RWPE2 (cell line): ENCODE results near the gene IL18RAP.

Source experiments
- ATAC-seq: fragments of 200-7000 bp; cut with Tn5 transposase; 3 replicates; pipeline ENCODE4 v1.9.1; 2021; ENCODE audit warnings: low read depth
- DNase-seq: peaks from one replicate; pipeline ENCODE4 v3.0.0-alpha.2; 2020; ENCODE audit warnings: low spot score
- H3K27ac ChIP-seq: fragments of 450-650 bp; 2 replicates; pipeline ENCODE4 v1.5.1; 2017; ENCODE audit warnings: mild to moderate bottlenecking; ENCODE audit not compliant: poor library complexity, severe bottlenecking
- H3K27me3 ChIP-seq: fragments of 250-450 bp; sonication (Bioruptor Pico); 2 replicates; pipeline ENCODE4 v1.5.1; 2021; ENCODE audit warnings: mild to moderate bottlenecking, moderate library complexity; ENCODE audit not compliant: insufficient read depth, poor library complexity, severe bottlenecking
- H3K36me3 ChIP-seq: fragments of 250-450 bp; sonication (Bioruptor Pico); 2 replicates; pipeline ENCODE4 v1.5.1; 2020; ENCODE audit warnings: low read depth, mild to moderate bottlenecking, moderate library complexity
- H3K4me1 ChIP-seq: fragments of 250-450 bp; sonication (Bioruptor Pico); 2 replicates; pipeline ENCODE4 v1.5.1; 2021; ENCODE audit warnings: mild to moderate bottlenecking, moderate library complexity; ENCODE audit not compliant: insufficient read depth, poor library complexity, severe bottlenecking
- H3K4me3 ChIP-seq: fragments of 250-450 bp; sonication (Bioruptor Pico); 2 replicates; pipeline ENCODE4 v1.5.1; 2021; ENCODE audit warnings: mild to moderate bottlenecking, moderate library complexity; ENCODE audit not compliant: severe bottlenecking
- H3K9me3 ChIP-seq: fragments of 250-450 bp; sonication (Bioruptor Pico); 2 replicates; pipeline ENCODE4 v1.5.1; 2021; ENCODE audit warnings: mild to moderate bottlenecking, moderate library complexity; ENCODE audit not compliant: severe bottlenecking
- TF ChIP-seq, protein P1 (sequence below): fragments of 450-650 bp; IDR thresholded peaks from one replicate; pipeline ENCODE4 v1.5.1; 2017; ENCODE audit warnings: mild to moderate bottlenecking, moderate library complexity; ENCODE audit not compliant: poor library complexity, severe bottlenecking

Gene IL18RAP, protein sequence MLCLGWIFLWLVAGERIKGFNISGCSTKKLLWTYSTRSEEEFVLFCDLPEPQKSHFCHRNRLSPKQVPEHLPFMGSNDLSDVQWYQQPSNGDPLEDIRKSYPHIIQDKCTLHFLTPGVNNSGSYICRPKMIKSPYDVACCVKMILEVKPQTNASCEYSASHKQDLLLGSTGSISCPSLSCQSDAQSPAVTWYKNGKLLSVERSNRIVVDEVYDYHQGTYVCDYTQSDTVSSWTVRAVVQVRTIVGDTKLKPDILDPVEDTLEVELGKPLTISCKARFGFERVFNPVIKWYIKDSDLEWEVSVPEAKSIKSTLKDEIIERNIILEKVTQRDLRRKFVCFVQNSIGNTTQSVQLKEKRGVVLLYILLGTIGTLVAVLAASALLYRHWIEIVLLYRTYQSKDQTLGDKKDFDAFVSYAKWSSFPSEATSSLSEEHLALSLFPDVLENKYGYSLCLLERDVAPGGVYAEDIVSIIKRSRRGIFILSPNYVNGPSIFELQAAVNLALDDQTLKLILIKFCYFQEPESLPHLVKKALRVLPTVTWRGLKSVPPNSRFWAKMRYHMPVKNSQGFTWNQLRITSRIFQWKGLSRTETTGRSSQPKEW

DNA sequence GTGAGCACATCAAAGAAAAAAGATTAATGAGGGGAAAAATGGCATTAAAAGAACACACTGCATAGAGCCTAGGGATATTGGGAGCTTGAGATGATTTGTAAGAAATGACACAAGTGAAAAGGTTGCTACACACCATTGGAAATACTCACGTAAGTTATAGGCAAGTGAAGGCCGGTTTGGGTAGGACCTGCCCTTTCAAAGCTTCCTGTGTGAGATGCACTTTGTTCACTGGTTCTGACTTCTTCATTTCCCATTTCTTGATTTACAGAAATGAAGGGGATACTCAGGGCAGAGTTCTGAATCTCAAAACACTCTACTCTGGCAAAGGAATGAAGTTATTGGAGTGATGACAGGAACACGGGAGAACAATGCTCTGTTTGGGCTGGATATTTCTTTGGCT, at the start of gene IL18RAP:
IL18RAP (plus strand) TSS at position 251 of the 400 bp plus-strand sequence; CDS start at position 369, 118 bp downstream.
- Histone ChIP-seq H3K27ac (no peak within 1 kb of the TSS), H3K4me3 (no peak within 1 kb of the TSS), H3K36me3 (no peaks in the 10 kb centered on the region), H3K9me3 (no peaks in the 10 kb centered on the region), H3K27me3 (no peaks in the 10 kb centered on the region), H3K4me1 (no peaks in the 10 kb centered on the region)
- DNase-seq (no peak), ATAC-seq (no peak)
- TF ChIP-seq, protein P1, sequence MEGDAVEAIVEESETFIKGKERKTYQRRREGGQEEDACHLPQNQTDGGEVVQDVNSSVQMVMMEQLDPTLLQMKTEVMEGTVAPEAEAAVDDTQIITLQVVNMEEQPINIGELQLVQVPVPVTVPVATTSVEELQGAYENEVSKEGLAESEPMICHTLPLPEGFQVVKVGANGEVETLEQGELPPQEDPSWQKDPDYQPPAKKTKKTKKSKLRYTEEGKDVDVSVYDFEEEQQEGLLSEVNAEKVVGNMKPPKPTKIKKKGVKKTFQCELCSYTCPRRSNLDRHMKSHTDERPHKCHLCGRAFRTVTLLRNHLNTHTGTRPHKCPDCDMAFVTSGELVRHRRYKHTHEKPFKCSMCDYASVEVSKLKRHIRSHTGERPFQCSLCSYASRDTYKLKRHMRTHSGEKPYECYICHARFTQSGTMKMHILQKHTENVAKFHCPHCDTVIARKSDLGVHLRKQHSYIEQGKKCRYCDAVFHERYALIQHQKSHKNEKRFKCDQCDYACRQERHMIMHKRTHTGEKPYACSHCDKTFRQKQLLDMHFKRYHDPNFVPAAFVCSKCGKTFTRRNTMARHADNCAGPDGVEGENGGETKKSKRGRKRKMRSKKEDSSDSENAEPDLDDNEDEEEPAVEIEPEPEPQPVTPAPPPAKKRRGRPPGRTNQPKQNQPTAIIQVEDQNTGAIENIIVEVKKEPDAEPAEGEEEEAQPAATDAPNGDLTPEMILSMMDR, result no peak

DNA sequence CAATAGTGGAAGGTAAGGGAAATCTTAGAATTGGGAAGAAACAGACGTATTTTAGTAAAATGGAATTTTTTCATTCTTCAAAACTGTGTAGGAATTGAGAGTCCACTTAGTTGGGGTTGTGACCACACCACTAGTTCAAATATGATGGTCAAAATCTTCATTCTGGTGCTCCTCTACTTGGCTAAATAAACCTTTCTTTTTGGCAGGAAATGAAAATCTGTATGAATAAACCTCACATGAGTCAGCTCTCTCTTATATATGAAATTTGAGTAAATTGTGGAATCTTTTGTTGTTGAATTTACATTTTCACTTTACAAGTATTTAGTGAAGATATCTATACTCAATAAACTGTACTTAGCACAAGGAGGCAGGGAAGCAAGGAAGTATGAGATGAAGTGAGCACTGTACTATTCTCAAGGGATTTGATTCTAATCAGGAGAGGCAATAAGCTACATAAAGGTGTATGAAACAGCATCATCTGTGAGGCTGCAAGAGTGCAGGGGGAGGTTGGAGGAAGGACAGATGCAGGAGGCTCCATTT, 46.8 kb upstream of the IL18RAP start:
- H3K9me3 ChIP-seq, result no peaks in the 10 kb centered on the region
- no peaks in the 10 kb centered on the region for H3K27me3 ChIP-seq
- H3K4me1 ChIP-seq, result no peaks in the 10 kb centered on the region
- H3K4me3 ChIP-seq, result no peak overlapping the region
- no peaks in the 10 kb centered on the region for H3K36me3 ChIP-seq
- H3K27ac ChIP-seq, result no peak overlapping the region
- ATAC-seq (no peak), DNase-seq (no peak)
- TF ChIP-seq, protein P1, result no peak

DNA sequence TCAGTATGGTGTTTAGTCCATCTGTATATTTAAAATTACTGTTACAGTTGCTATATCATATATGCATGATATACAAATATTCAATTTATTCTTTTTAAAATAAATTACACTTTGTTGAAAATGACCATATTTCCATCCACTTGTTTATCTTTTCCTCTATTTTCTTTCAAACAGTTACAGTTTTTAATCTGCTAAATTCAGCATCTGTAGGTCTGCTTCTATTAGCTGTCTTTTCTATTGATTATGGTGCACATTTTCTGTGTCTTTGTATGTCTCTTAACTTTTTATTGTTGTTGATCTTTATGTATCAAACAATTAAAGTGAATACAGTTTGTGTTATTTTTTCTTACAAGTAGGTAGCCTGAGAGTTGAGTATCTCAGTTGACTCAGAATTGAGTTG, 39.2 kb upstream of the IL18RAP start:
- no peak for ATAC-seq
- no peak overlapping the region for H3K4me3 ChIP-seq

DNA sequence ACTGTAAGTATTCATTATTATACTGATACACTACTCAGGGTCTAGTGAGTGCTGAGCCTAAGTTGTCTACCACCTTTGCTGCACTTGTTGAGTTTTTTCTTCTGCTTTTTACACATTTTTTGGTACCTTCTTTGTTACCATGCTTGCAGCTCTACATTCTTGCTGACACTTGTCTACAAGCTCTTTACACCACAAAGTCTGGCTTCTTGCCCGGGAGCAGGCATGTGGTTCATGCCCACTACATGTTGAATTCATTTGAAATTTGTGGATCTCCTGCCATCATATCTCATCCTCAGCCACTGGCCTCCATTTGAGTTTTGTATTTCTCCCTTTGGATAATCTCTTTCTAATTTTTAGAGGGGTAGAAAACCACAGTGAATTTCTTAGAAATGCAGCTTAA, 37.4 kb upstream of the IL18RAP start:
- peaks cover 5% of the 10 kb centered on the region for H3K9me3 ChIP-seq
- ATAC-seq (no peak), DNase-seq (no peak)
- H3K27ac ChIP-seq, result no peak overlapping the region
- TF ChIP-seq, protein P1, result no peak
- no peaks in the 10 kb centered on the region for H3K27me3 ChIP-seq
- H3K4me3 ChIP-seq, result no peak overlapping the region
- H3K4me1 ChIP-seq, result no peaks in the 10 kb centered on the region
- no peaks in the 10 kb centered on the region for H3K36me3 ChIP-seq

More for the DNA sequence above, 39.2 kb upstream of the IL18RAP start:
- no peak for DNase-seq
- TF ChIP-seq, protein P1, result no peak
- no peaks in the 10 kb centered on the region for H3K4me1 ChIP-seq
- no peaks in the 10 kb centered on the region for H3K36me3 ChIP-seq
- peaks cover 5% of the 10 kb centered on the region for H3K9me3 ChIP-seq
- H3K27ac ChIP-seq, result no peak overlapping the region
- H3K27me3 ChIP-seq, result no peaks in the 10 kb centered on the region
